ENCODE data around the gene ARSB.

Gene ARSB

GRCh38 chr5:78781611-78782286, 203.4 kb downstream of the ARSB start:
- TF ChIP-seq CTCF (IDR thresholded peaks at IDR 0.05; ENCODE audit: poor library complexity, severe bottlenecking): no peak
- ATAC-seq (ENCODE audit: low read depth): no peak
- Histone ChIP-seq H3K36me3 (ENCODE audit: low read depth) (no peaks in the 10 kb centered on the region), H3K27ac (ENCODE audit: poor library complexity, severe bottlenecking) (peak overlapping the region; percentile 94), H3K4me3 (ENCODE audit: severe bottlenecking) (no peak overlapping the region), H3K9me3 (ENCODE audit: severe bottlenecking) (no peaks in the 10 kb centered on the region), H3K4me1 (ENCODE audit: insufficient read depth, poor library complexity, severe bottlenecking) (peaks cover 18% of the 10 kb centered on the region), H3K27me3 (ENCODE audit: insufficient read depth, poor library complexity, severe bottlenecking) (no peaks in the 10 kb centered on the region)
- DNase-seq (ENCODE audit: low spot score): no peak

- no peaks in the 10 kb centered on the region for H3K27me3 ChIP-seq (ENCODE audit: insufficient read depth, poor library complexity, severe bottlenecking)
- H3K4me1 ChIP-seq (ENCODE audit: insufficient read depth, poor library complexity, severe bottlenecking): peaks cover 18% of the 10 kb centered on the region
- DNase-seq (ENCODE audit: low spot score) (no peak), ATAC-seq (ENCODE audit: low read depth) (peak; percentile 86)
- H3K36me3 ChIP-seq (ENCODE audit: low read depth): no peaks in the 10 kb centered on the region
- H3K9me3 ChIP-seq (ENCODE audit: severe bottlenecking): no peaks in the 10 kb centered on the region
- no peak for TF ChIP-seq CTCF (IDR thresholded peaks at IDR 0.05; ENCODE audit: poor library complexity, severe bottlenecking)
- H3K4me3 ChIP-seq (ENCODE audit: severe bottlenecking): no peak overlapping the region
- peak overlapping the region; percentile 94 for H3K27ac ChIP-seq (ENCODE audit: poor library complexity, severe bottlenecking)
Observed at GRCh38 chr5:78779771-78780616, 205.1 kb downstream of the ARSB start.

- no peaks in the 10 kb centered on the region for H3K36me3 ChIP-seq (ENCODE audit: low read depth)
- DNase-seq (ENCODE audit: low spot score) (no peak), ATAC-seq (ENCODE audit: low read depth) (peak; percentile 51)
- no peak overlapping the region for H3K4me3 ChIP-seq (ENCODE audit: severe bottlenecking)
- no peak for TF ChIP-seq CTCF (IDR thresholded peaks at IDR 0.05; ENCODE audit: poor library complexity, severe bottlenecking)
- H3K9me3 ChIP-seq (ENCODE audit: severe bottlenecking): no peaks in the 10 kb centered on the region
- peak overlapping the region; percentile 94 for H3K27ac ChIP-seq (ENCODE audit: poor library complexity, severe bottlenecking)
- no peaks in the 10 kb centered on the region for H3K27me3 ChIP-seq (ENCODE audit: insufficient read depth, poor library complexity, severe bottlenecking)
- peaks cover 18% of the 10 kb centered on the region for H3K4me1 ChIP-seq (ENCODE audit: insufficient read depth, poor library complexity, severe bottlenecking)
Observed at GRCh38 chr5:78779262-78779661, 205.8 kb downstream of the ARSB start.

- ATAC-seq (ENCODE audit: low read depth): no peak; the same call in 2 of the 3 replicates
- Histone ChIP-seq H3K9me3 (ENCODE audit: severe bottlenecking) (no peaks in the 10 kb centered on the region), H3K27me3 (ENCODE audit: insufficient read depth, poor library complexity, severe bottlenecking) (no peaks in the 10 kb centered on the region), H3K27ac (ENCODE audit: poor library complexity, severe bottlenecking) (peak overlapping the region; percentile 94), H3K4me3 (ENCODE audit: severe bottlenecking) (no peak overlapping the region), H3K4me1 (ENCODE audit: insufficient read depth, poor library complexity, severe bottlenecking) (peaks cover 18% of the 10 kb centered on the region), H3K36me3 (ENCODE audit: low read depth) (no peaks in the 10 kb centered on the region)
- DNase-seq (ENCODE audit: low spot score): no peak
- no peak for TF ChIP-seq CTCF (IDR thresholded peaks at IDR 0.05; ENCODE audit: poor library complexity, severe bottlenecking)
Observed at GRCh38 chr5:78778538-78778937, 206.6 kb downstream of the ARSB start.

Data from RWPE2 (cell line).